Activated T-helper 2 cell treated with anti-CD3 and anti-CD28 coated beads, Interferon-gamma antibody, Interleukin-2, Interleukin-4, amounts not matched to agents 10 μg/mL and 5 μg/mL and 100 μg/mL, durations not matched to agents 14 hours and 24 hours and 36 hours (primary cell): ENCODE data around the gene DAP. TPM values are rescaled to one million over a fixed set of nuclear protein-coding genes. Genes with fewer than 3 reads are reported as not detected.

Source experiments
- DNase-seq: peaks from one replicate; pipeline ENCODE4 v3.0.0; 2021; ENCODE audit warnings: low spot score
- H3K27ac Mint-ChIP-seq: one replicate; pipeline ENCODE4 v1.8.0; 2021; ENCODE audit warnings: mixed read lengths
- H3K27me3 Mint-ChIP-seq: one replicate; pipeline ENCODE4 v1.8.0; 2021; ENCODE audit warnings: low read depth, mixed read lengths
- H3K36me3 Mint-ChIP-seq: one replicate; pipeline ENCODE4 v1.8.0; 2021; ENCODE audit warnings: low read depth, mixed read lengths
- H3K4me1 Mint-ChIP-seq: one replicate; pipeline ENCODE4 v1.8.0; 2021; ENCODE audit warnings: low read depth, mixed read lengths
- H3K4me3 Mint-ChIP-seq: one replicate; pipeline ENCODE4 v1.8.0; 2021; ENCODE audit warnings: low read depth, mild to moderate bottlenecking, moderate library complexity, mixed read lengths
- H3K9me3 Mint-ChIP-seq: one replicate; pipeline ENCODE4 v1.8.0; 2021; ENCODE audit warnings: mixed read lengths
- intact Hi-C: fragments of 100-400 bp; cut with micrococcal nuclease; formaldehyde crosslinking; loops from one replicate; pipeline ENCODE4 v1.15.1; 2023
- total RNA-seq: library from RNA; stranded (reverse); gene quantifications from 2 replicates; pipeline ENCODE4 v1.2.3, GENCODE V29; 2022

The DAP gene
- total RNA-seq, 1 donor from 2014 or later: 56.6 TPM

GRCh38 chr5:10685115-10685521 is 75.9 kb downstream of the DAP start:
- no peaks in the 10 kb centered on the region for H3K27me3 Mint-ChIP-seq
- intact Hi-C loops: loop anchor here (5.0 to 10.0 kb wide), 2 partner anchors 53 to 380 kb away; partner anchors contain the start of gene CMBL
- peak overlapping the region; percentile 20 for H3K27ac Mint-ChIP-seq
- H3K4me3 Mint-ChIP-seq: no peak overlapping the region
- H3K4me1 Mint-ChIP-seq: no peaks in the 10 kb centered on the region
- no peak for DNase-seq
- H3K9me3 Mint-ChIP-seq: no peaks in the 10 kb centered on the region
- peaks cover 7% of the 10 kb centered on the region for H3K36me3 Mint-ChIP-seq

- H3K27me3 Mint-ChIP-seq: no peaks in the 10 kb centered on the region
- peaks cover 6% of the 10 kb centered on the region for H3K36me3 Mint-ChIP-seq
- intact Hi-C loops: loop anchor here (5.0 to 10.0 kb wide), 2 partner anchors 52 to 380 kb away; partner anchors contain the start of gene CMBL
- no peak for DNase-seq
- no peaks in the 10 kb centered on the region for H3K4me1 Mint-ChIP-seq
- no peak overlapping the region for H3K4me3 Mint-ChIP-seq
- H3K27ac Mint-ChIP-seq: peak overlapping the region; percentile 20
- no peaks in the 10 kb centered on the region for H3K9me3 Mint-ChIP-seq
Measured at GRCh38 chr5:10684303-10685086, 76.5 kb downstream of the DAP start.

DNA sequence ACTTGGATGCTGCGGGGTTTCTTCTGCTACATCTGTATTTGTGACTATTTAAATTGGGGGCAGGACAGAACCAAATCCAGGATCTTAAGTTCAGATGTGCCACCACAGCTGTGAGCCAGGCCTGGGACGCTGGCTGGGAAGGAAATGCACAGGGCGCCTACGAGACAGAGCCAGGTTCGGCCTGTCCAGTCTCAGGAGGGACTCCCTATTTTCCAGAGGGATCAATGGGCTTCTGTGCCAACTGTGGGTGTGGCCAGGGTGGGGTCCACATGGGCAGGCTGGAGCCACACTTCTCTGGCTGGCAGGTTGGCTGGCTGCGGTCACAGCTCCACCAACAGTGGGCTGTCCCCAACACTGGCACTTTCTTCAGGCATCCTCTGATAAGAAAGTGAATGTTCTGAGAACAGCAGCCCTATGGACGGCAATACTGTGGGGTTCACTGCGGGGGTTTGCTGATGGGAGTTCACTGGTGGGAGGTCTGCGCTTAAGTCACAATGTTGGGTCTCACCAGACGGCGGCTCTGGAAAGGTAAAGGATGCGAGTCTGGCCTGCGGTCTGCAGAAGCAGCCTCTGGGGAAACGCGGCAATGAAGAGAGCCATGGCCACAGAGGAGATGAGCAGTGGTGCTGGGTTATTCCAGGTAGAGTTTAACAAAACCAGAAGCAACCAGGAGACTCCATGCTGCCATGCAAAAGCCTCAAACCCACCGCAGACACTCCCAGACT is 78.1 kb downstream of the DAP start:
- H3K4me3 Mint-ChIP-seq: no peak overlapping the region
- H3K9me3 Mint-ChIP-seq: no peaks in the 10 kb centered on the region
- intact Hi-C loops: loop anchor here (10.0 kb wide), 1 partner anchor 378 kb away; the partner anchor contains the start of gene CMBL
- H3K36me3 Mint-ChIP-seq: peaks cover 5% of the 10 kb centered on the region
- H3K27ac Mint-ChIP-seq: no peak overlapping the region
- H3K4me1 Mint-ChIP-seq: no peaks in the 10 kb centered on the region
- no peak for DNase-seq
- H3K27me3 Mint-ChIP-seq: no peaks in the 10 kb centered on the region

DNA sequence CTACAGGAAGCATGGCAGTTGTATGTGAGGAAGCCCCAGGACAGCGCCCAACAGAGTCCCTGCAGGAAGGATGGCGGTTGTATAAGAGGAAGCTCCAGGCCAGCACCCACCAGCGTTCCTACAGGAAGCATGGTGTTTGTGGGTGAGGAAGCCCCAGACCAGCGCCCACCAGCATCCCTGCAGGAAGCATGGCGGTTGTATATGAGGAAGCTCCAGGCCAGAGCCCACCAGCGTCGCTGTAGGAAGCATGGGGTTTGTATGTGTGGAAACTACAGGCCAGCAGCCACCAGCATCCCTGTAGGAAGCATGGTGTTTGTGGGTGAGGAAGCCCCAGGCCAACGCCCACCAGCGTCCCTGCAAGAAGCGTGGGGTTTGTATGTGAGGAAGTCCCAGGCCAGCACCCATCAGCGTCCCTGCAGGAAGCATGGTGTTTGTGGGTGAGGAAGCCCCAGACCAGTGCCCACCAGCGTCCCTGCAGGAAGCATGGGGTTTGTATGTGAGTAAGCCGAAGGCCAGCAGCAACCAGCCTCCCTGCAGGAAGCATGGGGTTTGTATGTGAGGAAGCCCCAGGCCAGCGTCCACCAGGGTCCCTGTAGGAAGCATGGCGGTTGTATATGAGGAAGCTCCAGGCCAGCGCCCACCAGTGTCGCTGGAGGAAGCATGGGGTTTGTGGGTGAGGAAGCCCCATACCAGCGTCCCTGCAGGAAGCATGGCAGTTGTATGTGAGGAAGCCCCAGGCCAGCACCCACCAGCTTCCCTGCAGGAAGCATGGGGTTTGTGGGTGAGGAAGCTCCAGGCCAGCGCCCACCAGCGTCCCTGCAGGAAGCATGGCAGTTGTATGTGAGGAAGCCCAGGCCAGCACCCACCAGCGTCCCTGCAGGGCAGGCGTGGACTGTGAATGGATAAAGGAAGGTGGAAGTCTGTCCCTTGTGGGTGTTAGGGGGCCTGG is 79.0 kb downstream of the DAP start:
- no peaks in the 10 kb centered on the region for H3K9me3 Mint-ChIP-seq
- no peak overlapping the region for H3K4me3 Mint-ChIP-seq
- H3K36me3 Mint-ChIP-seq: peaks cover 15% of the 10 kb centered on the region
- no peak overlapping the region for H3K27ac Mint-ChIP-seq
- H3K4me1 Mint-ChIP-seq: no peaks in the 10 kb centered on the region
- H3K27me3 Mint-ChIP-seq: no peaks in the 10 kb centered on the region
- intact Hi-C loops: loop anchor here (10.0 kb wide), 1 partner anchor 377 kb away; the partner anchor contains the start of gene CMBL
- DNase-seq: no peak

DNA sequence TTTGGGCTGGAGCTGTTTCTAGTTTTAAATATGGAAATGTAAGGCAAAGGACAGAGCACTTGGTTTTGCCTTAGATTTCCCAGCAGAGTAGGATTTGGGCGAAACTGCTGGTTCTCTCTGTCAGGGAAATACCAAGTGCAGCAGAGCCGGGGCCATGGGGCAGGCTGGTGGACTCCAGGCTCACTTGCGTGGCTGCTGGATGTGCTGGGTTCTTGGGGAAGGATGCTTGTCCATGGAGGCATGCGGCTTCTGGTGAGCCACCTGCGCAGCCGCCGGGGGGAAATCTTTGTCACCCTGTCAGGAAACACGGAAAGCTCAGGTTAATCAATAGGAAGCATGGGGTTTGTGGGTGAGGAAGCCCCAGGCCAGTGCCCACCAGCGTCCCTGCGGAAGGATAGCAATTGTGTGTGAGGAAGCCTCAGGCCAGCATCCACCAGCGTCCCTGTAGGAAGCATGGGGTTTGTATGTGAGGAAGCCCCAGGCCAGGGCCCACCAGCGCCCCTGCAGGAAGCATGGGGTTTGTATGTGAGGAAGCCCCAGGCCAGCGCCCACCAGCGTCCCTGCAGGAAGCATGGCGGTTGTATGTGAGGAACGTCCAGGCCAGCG is 80.1 kb downstream of the DAP start:
- Mint-ChIP-seq H3K9me3 (no peaks in the 10 kb centered on the region), H3K27ac (no peak overlapping the region), H3K4me1 (no peaks in the 10 kb centered on the region), H3K4me3 (no peak overlapping the region), H3K27me3 (no peaks in the 10 kb centered on the region), H3K36me3 (peaks cover 19% of the 10 kb centered on the region)
- no peak for DNase-seq
- intact Hi-C loops: loop anchor here (10.0 kb wide), 1 partner anchor 376 kb away; the partner anchor contains the start of gene CMBL

GRCh38 chr5:10679336-10679988 is 81.6 kb downstream of the DAP start:
- Mint-ChIP-seq H3K4me3 (no peak overlapping the region), H3K27me3 (no peaks in the 10 kb centered on the region), H3K4me1 (no peaks in the 10 kb centered on the region), H3K36me3 (peaks cover 19% of the 10 kb centered on the region), H3K27ac (no peak overlapping the region), H3K9me3 (no peaks in the 10 kb centered on the region)
- DNase-seq: no peak
- intact Hi-C loops: no loop called here

GRCh38 chr5:10678244-10678643 is 82.8 kb downstream of the DAP start:
- no peak overlapping the region for H3K4me3 Mint-ChIP-seq
- H3K27ac Mint-ChIP-seq: no peak overlapping the region
- peaks cover 19% of the 10 kb centered on the region for H3K36me3 Mint-ChIP-seq
- intact Hi-C loops: no loop called here
- H3K4me1 Mint-ChIP-seq: no peaks in the 10 kb centered on the region
- no peak for DNase-seq
- no peaks in the 10 kb centered on the region for H3K27me3 Mint-ChIP-seq
- no peaks in the 10 kb centered on the region for H3K9me3 Mint-ChIP-seq

- intact Hi-C loops: no loop called here
- Mint-ChIP-seq H3K4me3 (no peak overlapping the region), H3K9me3 (no peaks in the 10 kb centered on the region), H3K36me3 (peaks cover 19% of the 10 kb centered on the region), H3K27ac (no peak overlapping the region), H3K27me3 (no peaks in the 10 kb centered on the region), H3K4me1 (no peaks in the 10 kb centered on the region)
- DNase-seq: no peak
Measured at GRCh38 chr5:10677533-10677932, 83.5 kb downstream of the DAP start.

DNA sequence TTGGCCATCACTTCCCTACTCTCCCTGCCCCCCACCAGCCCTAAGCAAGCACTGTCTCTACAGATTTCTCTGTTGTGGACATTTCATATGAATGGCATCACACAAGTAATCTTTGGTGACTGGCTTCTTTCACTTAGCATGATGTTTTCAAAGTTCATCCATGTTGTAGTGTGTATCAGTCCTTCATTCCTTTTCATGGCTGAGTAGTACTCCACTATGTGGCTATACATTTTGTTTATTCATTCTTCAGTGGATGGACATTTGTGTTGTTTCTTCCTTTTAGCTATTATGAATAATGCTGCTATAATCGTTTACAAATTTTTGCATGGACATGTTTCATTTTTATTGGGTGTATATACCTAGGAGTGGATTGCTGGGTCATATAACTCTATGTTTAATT is 84.1 kb downstream of the DAP start:
- H3K36me3 Mint-ChIP-seq: peaks cover 19% of the 10 kb centered on the region
- intact Hi-C loops: no loop called here

GRCh38 chr5:10676224-10676623 is 84.8 kb downstream of the DAP start:
- Mint-ChIP-seq H3K27me3 (no peaks in the 10 kb centered on the region), H3K36me3 (peaks cover 19% of the 10 kb centered on the region), H3K27ac (no peak overlapping the region), H3K9me3 (no peaks in the 10 kb centered on the region), H3K4me3 (no peak overlapping the region), H3K4me1 (no peaks in the 10 kb centered on the region)
- no peak for DNase-seq
- intact Hi-C loops: no loop called here

More for the DNA sequence above, 84.1 kb downstream of the DAP start:
- no peak for DNase-seq
- Mint-ChIP-seq H3K9me3 (no peaks in the 10 kb centered on the region), H3K4me3 (no peak overlapping the region), H3K27me3 (no peaks in the 10 kb centered on the region), H3K27ac (no peak overlapping the region), H3K4me1 (no peaks in the 10 kb centered on the region)

GRCh38 chr5:10675177-10675700 is 85.8 kb downstream of the DAP start:
- Mint-ChIP-seq H3K4me3 (no peak overlapping the region), H3K27me3 (peaks cover 3% of the 10 kb centered on the region), H3K9me3 (no peaks in the 10 kb centered on the region), H3K36me3 (peaks cover 19% of the 10 kb centered on the region), H3K4me1 (no peaks in the 10 kb centered on the region), H3K27ac (no peak overlapping the region)
- DNase-seq: no peak
- intact Hi-C loops: no loop called here
